HepG2 (cell line): ENCODE data around the gene MYADML2. TPM values are rescaled to one million over a fixed set of nuclear protein-coding genes. Genes with fewer than 3 reads are reported as not detected.
A peak's percentile ranks its signal among the peaks of the same experiment; 100 is the strongest.

Experiments
- CREM ChIP-seq, 2 experiments: sonication (generic) in 1 of 2; formaldehyde crosslinking in 1 of 2; IDR thresholded peaks; 2 replicates each; pipeline versions ENCODE4 v1.4.0 to v1.6.1; 2016 to 2020; ENCODE audit warnings: antibody characterized with exemption in 1 of 2, mild to moderate bottlenecking in 1 of 2, missing genetic modification reagents in 1 of 2
- KLF11 ChIP-seq: IDR thresholded peaks from 2 replicates; pipeline ENCODE4 v1.6.1; 2016; ENCODE audit warnings: missing compliant biosample characterization
- MZF1 ChIP-seq: sonication (generic); formaldehyde crosslinking; IDR thresholded peaks from 2 replicates; pipeline ENCODE4 v1.8.1; 2023; ENCODE audit warnings: mild to moderate bottlenecking, missing genetic modification reagents, borderline replicate concordance
- NCOA2 ChIP-seq: sonication (generic); formaldehyde crosslinking; IDR thresholded peaks from 2 replicates; pipeline ENCODE4 v1.8.0; 2022; ENCODE audit warnings: inconsistent platforms
- NR3C1 ChIP-seq: sonication (generic); formaldehyde crosslinking; IDR thresholded peaks from 2 replicates; pipeline ENCODE4 v1.4.0; 2020; ENCODE audit warnings: missing genetic modification reagents
- POLR2G ChIP-seq: fragments of 200-400 bp; formaldehyde crosslinking; IDR thresholded peaks from 2 replicates; pipeline ENCODE4 v1.6.1; 2018; ENCODE audit warnings: mild to moderate bottlenecking, low read depth, low read length, moderate library complexity
- RFXAP ChIP-seq: sonication (generic); formaldehyde crosslinking; IDR thresholded peaks from 2 replicates; pipeline ENCODE4 v1.4.0; 2020; ENCODE audit warnings: missing genetic modification reagents, borderline replicate concordance
- TCF12 ChIP-seq, 2 experiments: fragments of 450-650 bp in 1 of 2; sonication (generic) in 1 of 2; formaldehyde crosslinking in 1 of 2; IDR thresholded peaks; 2 replicates each; pipeline versions ENCODE4 v1.6.1 to v1.8.0; 2017 to 2022; ENCODE audit warnings: antibody characterized with exemption in 1 of 2, mild to moderate bottlenecking in 1 of 2, missing genetic modification reagents in 1 of 2, moderate library complexity in 1 of 2
- ZNF430 ChIP-seq: sonication (generic); formaldehyde crosslinking; IDR thresholded peaks from 2 replicates; pipeline ENCODE4 v1.9.0; 2021; ENCODE audit warnings: mild to moderate bottlenecking, missing genetic modification reagents
- ZNF451 ChIP-seq: sonication (generic); formaldehyde crosslinking; IDR thresholded peaks from 2 replicates; pipeline ENCODE4 v1.5.0; 2020; ENCODE audit warnings: mild to moderate bottlenecking, missing genetic modification reagents
- ZNF589 ChIP-seq: sonication (generic); formaldehyde crosslinking; conservative IDR thresholded peaks from 2 replicates; pipeline ENCODE4 v1.8.0; 2022; ENCODE audit warnings: mild to moderate bottlenecking, moderate library complexity, missing genetic modification reagents
- ZNF644 ChIP-seq: IDR thresholded peaks from 2 replicates; pipeline ENCODE4 v1.6.1; 2016; ENCODE audit warnings: low read depth
- polyA plus RNA-seq, 8 experiments: library from polyadenylated mRNA; depleted of rRNA in 3 of 8; stranded (reverse) in 7 of 8; unstranded in 1 of 8; fragments of >200 nt; fragmentation: Illumina TruSeq in 4 of 8; extraction: Trizol in 4 of 8; gene quantifications; 2 replicates each; pipeline versions ENCODE4 v1.2.1 to v1.2.3, GENCODE V29; 2011 to 2016; ENCODE audit warnings: low read depth in 4 of 8, missing spikeins in 1 of 8, mixed read lengths in 1 of 8; ENCODE audit not compliant: insufficient read depth in 1 of 8
- total RNA-seq, 5 experiments: library from RNA; depleted of rRNA; stranded (reverse); fragments of >200 nt; fragmentation: Illumina TruSeq; extraction: Trizol; gene quantifications; 2 replicates each; pipeline ENCODE4 v1.2.3, GENCODE V29; 2016; ENCODE audit warnings: low read depth in 1 of 5
- TF ChIP-seq, protein P1 (sequence below): fragments of 450-650 bp; IDR thresholded peaks from 2 replicates; pipeline ENCODE4 v1.6.1; 2017; ENCODE audit warnings: mild to moderate bottlenecking
- TF ChIP-seq, protein P2 (sequence below): IDR thresholded peaks from 2 replicates; pipeline ENCODE4 v1.6.1; 2016
- TF ChIP-seq, protein P3 (sequence below): sonication (generic); formaldehyde crosslinking; IDR thresholded peaks from 2 replicates; pipeline ENCODE4 v1.4.0; 2020; ENCODE audit warnings: missing genetic modification reagents, mild to moderate bottlenecking, borderline replicate concordance
- TF ChIP-seq, protein P4 (sequence below): sonication (generic); formaldehyde crosslinking; IDR thresholded peaks from 2 replicates; pipeline ENCODE4 v1.8.1; 2023; ENCODE audit warnings: mild to moderate bottlenecking, missing genetic modification reagents
- TF ChIP-seq, protein P5 (sequence below): sonication (generic); formaldehyde crosslinking; IDR thresholded peaks from 2 replicates; pipeline ENCODE4 v1.9.0; 2021; ENCODE audit warnings: missing genetic modification reagents, mild to moderate bottlenecking, borderline replicate concordance

Gene MYADML2
- total and polyA plus RNA-seq, 2 of the 13 experiments (the other 11 are each of a cell fraction or from before 2014, with no cell fraction given), result not detected

DNA sequence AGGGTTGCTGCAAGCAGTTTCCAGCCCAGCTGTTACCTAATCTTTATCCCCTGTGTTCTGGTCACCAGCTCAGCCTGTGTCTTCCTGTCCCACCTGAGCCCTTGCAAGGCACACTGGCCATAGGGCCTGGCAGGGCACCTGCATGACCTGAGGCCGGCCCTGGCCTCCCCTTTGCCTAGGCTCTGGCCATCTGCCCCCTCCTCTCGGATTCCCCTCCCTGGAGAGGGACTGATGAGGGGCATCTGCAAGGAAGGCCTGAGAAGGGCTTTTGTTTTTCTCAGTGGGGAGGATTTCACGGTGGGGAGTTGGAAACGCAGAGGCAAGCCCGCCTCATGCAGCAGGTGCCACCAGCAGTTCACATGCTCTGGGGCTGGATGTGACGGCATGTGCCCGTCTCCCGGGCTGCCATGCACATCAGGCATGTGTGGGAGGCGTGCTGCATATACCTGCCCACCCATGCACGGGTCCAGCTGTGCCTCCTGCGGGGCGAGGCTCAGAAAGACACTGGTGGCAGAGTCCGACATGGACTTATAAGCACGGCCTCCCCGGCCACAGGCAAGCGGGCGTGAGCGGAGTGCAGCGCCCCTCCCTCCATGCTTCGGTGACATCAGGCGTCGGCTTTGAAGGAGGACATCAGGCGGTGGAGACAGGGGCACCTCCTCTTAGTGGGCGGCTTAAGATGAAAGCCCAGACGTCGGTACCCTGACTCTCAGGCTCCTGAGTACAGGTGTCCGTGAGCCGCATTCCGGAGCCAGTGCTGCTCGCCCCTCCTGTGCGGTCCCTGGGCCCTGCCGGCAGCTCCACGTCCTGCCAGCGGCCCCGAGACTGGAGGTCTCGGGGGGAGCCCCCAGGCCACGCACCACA, 46.9 kb upstream of the MYADML2 start (continued):
- TF ChIP-seq, protein P1, sequence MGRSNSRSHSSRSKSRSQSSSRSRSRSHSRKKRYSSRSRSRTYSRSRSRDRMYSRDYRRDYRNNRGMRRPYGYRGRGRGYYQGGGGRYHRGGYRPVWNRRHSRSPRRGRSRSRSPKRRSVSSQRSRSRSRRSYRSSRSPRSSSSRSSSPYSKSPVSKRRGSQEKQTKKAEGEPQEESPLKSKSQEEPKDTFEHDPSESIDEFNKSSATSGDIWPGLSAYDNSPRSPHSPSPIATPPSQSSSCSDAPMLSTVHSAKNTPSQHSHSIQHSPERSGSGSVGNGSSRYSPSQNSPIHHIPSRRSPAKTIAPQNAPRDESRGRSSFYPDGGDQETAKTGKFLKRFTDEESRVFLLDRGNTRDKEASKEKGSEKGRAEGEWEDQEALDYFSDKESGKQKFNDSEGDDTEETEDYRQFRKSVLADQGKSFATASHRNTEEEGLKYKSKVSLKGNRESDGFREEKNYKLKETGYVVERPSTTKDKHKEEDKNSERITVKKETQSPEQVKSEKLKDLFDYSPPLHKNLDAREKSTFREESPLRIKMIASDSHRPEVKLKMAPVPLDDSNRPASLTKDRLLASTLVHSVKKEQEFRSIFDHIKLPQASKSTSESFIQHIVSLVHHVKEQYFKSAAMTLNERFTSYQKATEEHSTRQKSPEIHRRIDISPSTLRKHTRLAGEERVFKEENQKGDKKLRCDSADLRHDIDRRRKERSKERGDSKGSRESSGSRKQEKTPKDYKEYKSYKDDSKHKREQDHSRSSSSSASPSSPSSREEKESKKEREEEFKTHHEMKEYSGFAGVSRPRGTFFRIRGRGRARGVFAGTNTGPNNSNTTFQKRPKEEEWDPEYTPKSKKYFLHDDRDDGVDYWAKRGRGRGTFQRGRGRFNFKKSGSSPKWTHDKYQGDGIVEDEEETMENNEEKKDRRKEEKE, result no peak
- TF ChIP-seq POLR2G, result peak; percentile 87
- TF ChIP-seq, protein P2, sequence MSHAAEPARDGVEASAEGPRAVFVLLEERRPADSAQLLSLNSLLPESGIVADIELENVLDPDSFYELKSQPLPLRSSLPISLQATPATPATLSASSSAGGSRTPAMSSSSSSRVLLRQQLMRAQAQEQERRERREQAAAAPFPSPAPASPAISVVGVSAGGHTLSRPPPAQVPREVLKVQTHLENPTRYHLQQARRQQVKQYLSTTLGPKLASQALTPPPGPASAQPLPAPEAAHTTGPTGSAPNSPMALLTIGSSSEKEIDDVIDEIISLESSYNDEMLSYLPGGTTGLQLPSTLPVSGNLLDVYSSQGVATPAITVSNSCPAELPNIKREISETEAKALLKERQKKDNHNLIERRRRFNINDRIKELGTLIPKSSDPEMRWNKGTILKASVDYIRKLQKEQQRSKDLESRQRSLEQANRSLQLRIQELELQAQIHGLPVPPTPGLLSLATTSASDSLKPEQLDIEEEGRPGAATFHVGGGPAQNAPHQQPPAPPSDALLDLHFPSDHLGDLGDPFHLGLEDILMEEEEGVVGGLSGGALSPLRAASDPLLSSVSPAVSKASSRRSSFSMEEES (CRISPR knock-in tag), result no peak
- TF ChIP-seq CREM (IDR thresholded peaks at IDR 0.05), result no peak
- no peak for TF ChIP-seq CREM (CRISPR knock-in tag; IDR thresholded peaks at IDR 0.05)
- no peak; the same call in 1 of the 2 replicates for TF ChIP-seq RFXAP
- TF ChIP-seq TCF12 (IDR thresholded peaks at IDR 0.05), result no peak
- no peak for TF ChIP-seq TCF12 (CRISPR knock-in tag; IDR thresholded peaks at IDR 0.05)
- no peak for TF ChIP-seq NR3C1 (CRISPR knock-in tag)
- TF ChIP-seq, protein P3, sequence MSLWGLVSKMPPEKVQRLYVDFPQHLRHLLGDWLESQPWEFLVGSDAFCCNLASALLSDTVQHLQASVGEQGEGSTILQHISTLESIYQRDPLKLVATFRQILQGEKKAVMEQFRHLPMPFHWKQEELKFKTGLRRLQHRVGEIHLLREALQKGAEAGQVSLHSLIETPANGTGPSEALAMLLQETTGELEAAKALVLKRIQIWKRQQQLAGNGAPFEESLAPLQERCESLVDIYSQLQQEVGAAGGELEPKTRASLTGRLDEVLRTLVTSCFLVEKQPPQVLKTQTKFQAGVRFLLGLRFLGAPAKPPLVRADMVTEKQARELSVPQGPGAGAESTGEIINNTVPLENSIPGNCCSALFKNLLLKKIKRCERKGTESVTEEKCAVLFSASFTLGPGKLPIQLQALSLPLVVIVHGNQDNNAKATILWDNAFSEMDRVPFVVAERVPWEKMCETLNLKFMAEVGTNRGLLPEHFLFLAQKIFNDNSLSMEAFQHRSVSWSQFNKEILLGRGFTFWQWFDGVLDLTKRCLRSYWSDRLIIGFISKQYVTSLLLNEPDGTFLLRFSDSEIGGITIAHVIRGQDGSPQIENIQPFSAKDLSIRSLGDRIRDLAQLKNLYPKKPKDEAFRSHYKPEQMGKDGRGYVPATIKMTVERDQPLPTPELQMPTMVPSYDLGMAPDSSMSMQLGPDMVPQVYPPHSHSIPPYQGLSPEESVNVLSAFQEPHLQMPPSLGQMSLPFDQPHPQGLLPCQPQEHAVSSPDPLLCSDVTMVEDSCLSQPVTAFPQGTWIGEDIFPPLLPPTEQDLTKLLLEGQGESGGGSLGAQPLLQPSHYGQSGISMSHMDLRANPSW, result no peak
- TF ChIP-seq NCOA2 (CRISPR knock-in tag), result 0 out of 2 replicates have a peak, but pooled peaks have one; percentile 27
- TF ChIP-seq, protein P4, sequence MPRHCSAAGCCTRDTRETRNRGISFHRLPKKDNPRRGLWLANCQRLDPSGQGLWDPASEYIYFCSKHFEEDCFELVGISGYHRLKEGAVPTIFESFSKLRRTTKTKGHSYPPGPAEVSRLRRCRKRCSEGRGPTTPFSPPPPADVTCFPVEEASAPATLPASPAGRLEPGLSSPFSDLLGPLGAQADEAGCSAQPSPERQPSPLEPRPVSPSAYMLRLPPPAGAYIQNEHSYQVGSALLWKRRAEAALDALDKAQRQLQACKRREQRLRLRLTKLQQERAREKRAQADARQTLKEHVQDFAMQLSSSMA (CRISPR knock-in tag), result 0 out of 2 replicates have a peak, but pooled peaks have one; percentile 57
- TF ChIP-seq ZNF430, result peak; percentile 77
- no peak for TF ChIP-seq KLF11
- TF ChIP-seq MZF1 (CRISPR knock-in tag), result peak; percentile 96
- TF ChIP-seq ZNF644 (CRISPR knock-in tag), result no peak
- TF ChIP-seq, protein P5, sequence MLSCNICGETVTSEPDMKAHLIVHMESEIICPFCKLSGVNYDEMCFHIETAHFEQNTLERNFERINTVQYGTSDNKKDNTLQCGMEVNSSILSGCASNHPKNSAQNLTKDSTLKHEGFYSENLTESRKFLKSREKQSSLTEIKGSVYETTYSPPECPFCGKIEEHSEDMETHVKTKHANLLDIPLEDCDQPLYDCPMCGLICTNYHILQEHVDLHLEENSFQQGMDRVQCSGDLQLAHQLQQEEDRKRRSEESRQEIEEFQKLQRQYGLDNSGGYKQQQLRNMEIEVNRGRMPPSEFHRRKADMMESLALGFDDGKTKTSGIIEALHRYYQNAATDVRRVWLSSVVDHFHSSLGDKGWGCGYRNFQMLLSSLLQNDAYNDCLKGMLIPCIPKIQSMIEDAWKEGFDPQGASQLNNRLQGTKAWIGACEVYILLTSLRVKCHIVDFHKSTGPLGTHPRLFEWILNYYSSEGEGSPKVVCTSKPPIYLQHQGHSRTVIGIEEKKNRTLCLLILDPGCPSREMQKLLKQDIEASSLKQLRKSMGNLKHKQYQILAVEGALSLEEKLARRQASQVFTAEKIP (CRISPR knock-in tag), result no peak
- TF ChIP-seq ZNF589 (CRISPR knock-in tag), result no peak
- TF ChIP-seq ZNF451, result peak; percentile 79; the same call in 1 of the 2 replicates
